GM18907 (cell line): ENCODE data around the gene RPE.

Experiments
- ATAC-seq: cut with Tn5 transposase; IDR thresholded peaks from one replicate; pipeline ENCODE4 v1.9.1; 2021; ENCODE audit warnings: mild to moderate bottlenecking, moderate library complexity; ENCODE audit not compliant: unreplicated experiment

Gene RPE

DNA sequence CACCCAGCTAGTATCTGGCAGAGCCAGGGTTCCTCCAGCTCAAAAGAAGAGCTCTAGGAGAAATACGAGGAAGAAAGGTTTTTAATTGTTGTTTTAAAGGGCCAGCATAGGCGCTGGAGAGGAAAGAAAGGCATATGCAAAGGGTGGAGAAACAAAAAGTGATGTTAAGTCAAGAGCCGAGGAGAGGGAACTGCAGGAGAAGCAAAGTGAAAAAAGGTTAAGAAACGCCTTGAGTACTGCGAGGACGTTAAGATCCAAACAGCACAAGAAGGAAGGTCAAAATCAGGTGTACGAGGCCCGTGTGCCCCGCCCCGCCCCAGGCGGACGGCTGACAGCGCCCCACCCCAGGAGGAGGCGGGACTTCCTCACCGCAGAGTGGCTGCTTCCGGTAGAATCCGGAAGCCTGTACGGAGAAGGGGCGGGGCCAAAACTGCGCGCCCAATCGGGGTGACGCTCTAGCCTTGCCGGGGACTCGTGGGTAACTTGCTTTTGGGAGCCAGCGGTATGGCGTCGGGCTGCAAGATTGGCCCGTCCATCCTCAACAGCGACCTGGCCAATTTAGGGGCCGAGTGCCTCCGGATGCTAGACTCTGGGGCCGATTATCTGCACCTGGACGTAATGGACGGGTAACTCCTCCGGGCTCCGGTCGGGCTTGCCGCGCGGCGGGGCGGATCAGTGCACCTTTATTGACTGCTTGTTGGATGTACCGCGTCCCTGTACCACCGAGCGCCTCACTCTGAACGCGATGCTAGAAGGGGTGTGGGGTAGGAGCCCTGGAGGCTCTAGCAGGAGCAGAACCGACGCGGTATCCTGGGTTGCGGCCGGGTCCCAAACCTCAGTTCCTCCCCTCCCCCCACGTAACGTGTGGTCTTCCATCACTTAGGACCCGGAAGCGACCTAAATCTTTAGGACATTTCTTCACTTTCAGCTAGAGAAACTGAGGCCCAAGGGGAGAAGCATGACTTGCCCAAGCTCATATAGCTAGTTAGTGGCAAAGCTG lies at the start of gene RPE:
Gene RPE (plus strand): TSS at position 481 of the 1,000 bp plus-strand sequence. CDS start 24 bp downstream, at position 505.
- peak; percentile 99 for ATAC-seq

DNA sequence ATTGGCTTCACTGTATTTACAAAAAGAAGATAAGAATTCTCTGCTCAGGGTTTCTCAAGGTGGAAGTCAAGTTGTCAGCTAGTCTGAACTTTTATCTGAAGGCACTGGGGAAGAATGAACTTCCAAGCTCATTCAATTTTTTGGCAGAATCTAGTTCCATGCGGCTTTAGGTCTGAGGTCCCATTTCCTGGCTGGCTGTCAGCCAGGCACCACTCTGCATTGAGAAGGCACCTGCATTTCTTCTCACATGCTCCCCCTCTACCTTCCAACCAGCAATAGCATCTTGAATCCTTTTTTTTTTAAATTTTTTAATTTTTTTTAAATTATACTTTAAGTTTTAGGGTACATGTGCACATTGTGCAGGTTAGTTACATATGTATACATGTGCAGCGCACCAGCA lies 46.2 kb upstream of the RPE start:
- no peak for ATAC-seq

DNA sequence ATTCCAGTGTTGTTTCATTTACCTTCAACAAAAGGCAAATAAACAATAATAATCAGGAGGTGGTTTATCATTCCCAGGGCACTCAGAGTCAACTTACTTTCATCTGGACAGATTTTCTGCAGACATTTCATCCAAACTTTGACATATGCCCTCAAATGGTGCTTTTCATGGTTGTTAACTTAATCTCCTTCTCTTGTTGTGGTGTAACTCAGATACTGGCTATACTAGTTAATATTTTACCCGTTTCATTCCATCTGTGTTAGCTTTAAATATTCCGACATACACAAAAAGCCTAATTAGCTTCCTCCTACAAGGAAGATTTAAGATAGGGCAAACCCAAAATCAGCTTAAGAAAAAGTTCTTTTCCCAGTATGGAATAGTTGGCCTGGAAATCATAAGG lies 44.4 kb upstream of the RPE start:
- no peak for ATAC-seq

DNA sequence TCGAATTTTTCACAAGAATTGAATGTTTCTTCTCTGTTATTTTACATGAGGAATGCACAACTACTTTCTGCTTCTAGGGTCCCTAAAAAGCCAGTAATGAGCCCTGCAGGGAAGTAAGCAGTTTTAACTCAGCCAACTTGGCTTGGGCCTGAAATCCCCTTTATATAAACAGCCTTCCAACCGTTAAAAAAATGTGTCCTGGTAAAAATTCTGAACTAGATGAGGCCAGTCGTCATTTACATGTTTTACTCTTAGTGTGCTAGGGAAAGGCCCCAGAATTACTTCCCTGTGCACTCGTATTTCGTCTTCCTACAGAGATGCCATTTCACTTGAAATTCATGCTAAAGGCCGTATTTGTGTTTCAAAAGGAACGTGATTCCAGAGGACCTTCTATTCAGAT lies 42.4 kb upstream of the RPE start:
- ATAC-seq, result no peak

DNA sequence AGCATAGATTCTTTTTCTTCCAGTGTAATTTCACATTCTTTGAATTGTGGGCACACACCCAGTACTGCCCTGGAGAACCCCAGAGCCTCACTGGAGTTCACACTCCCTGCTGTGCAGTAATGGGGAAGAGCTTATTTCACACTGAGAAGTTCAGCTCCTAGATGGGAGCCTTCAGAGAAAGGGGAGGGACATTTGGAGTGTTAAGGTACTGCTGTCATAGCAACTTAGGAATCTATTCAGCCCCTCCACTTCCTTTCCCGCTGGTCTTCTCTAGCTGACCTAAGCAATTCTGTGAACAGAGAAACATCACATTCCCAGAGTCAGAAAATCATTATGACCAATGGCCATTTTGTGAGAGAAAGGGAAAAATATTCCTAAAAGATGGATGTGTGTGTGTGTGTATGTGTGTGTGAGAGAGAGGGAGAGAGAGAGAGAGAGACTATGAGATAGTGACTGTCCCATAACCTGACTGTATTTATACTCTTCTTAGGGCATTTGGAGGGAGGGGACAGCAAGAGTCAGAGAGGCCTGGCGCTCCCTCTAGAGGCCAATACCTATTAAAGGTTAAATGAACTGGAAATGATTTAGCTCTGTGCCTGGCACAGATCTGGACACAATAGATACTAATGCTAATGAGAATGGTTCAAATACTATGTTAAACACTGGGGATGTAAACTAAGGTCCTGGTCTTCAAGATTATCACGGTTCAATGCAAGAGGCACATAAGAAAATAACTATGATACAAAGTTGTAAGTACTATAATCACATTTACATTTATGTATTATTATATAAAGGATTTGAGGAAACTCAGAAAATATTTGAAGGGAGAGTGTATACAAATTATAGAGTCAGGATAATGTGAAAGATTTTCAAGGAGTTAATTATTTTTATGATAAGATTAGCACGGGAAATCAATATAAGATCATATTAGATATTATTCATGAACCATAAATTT lies 41.5 kb upstream of the RPE start:
- ATAC-seq, result peak; percentile 97

DNA sequence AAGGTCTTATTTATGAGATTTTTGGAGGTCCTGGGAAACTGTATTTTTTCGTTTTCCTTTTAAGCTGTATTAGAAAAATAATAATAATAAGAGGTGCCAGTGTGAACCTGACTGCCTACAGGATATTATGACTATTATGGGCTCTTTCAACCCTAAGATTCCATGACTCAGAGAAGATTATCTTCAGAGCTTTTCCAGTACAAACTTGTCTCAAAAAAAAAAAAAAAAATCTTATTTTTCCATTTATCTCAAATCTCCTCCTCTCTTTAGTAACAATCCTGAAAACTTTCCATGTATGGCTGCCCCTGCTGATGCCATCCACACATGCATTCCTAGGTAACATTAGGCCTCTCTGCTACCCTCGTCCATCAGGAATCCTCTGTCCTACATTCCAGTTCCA lies 36.7 kb upstream of the RPE start:
- ATAC-seq, result no peak

DNA sequence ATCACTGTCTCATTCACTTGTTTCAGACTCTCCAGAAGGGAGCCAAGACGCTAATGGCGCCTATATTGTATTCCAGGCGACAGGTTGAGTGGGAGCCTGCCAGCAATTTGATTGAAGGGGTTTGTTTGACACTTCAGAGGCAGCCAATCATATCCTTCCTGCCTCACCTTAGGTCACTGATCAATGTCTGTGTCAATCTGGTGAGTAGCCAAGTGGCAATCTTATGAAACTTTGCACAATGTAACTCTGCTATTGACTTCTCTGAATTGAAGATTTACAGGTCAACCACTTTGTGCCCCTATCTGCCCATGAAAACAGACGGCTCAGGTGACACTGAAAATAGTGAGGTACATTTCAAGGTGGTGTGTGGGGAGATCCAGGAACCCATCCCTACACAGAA lies 32.7 kb upstream of the RPE start:
- ATAC-seq, result no peak

DNA sequence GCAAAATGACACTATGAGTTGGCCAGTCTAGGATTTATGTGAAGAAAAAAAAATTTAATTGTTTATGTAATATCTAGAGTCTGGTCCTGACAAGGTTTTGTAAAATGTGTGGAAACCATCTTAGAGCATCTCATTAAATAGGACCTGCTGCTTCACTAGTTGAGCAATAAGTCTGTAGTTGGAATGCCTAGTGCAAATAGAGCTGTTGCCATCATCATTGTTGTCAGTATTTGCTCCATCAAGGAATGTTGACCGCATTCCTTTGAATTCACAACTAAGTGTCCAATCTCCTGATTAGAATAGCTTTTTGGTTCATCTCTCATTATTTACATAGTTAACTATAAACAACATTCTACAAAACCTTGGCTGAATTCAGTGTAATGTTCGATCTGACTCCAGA lies 32.2 kb upstream of the RPE start:
- ATAC-seq, result no peak

DNA sequence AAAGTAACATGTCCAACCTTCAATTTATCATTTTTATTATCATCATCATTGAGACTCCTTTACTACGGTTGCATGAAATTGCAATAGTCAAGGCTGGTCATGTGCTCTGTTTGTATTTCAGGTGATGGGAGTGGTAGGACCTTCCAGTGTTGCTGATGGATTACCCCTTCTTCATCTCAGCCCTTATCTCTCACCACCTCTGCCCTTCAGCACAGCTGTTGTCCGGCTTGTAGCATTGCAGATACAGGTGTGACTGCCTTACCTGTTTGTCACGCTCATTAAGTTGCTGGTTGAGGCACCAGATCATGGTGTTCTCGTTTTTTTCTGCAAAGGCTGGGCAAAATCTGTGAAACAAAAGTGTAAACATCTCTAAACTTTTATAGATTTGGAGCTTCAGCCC lies 31.7 kb upstream of the RPE start:
- no peak for ATAC-seq

DNA sequence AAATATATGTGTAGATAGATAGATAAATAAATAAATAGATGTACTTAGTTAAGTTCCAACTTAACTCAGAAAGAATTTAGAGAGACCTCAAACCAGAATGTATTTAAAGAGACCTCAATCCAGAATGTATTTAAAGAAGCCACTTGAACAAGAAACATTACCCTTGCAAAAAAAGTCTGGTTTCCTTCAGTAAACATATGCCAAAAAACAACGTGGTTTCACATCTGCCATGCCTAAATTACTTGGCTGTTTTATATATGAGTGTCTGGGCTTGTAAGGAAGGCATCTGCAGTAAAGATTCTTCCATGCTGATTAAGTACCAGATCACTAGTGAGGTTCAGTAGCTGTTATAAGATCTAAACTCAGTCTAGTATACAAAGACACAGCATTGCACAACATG lies 29.1 kb upstream of the RPE start:
- ATAC-seq, result no peak

DNA sequence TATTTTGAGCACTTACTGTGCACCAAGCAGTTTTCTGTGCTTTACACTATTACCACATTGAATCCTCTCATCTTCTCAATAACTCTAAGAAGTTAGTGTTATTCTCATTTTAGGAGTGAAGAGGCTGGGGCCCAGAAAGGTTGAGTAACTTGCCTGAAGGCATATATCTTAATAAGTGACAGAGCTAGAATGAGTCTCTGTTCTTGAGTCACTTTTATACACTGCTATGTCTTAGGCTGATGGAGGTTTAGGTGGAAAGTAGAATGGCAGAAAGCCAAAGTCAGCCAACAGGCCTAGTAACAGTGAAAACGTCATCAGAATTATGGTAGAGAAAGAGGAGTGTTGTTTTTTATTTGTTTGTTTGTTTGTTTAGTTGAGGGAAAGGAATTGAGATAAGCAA lies 27.9 kb upstream of the RPE start:
- ATAC-seq, result no peak

DNA sequence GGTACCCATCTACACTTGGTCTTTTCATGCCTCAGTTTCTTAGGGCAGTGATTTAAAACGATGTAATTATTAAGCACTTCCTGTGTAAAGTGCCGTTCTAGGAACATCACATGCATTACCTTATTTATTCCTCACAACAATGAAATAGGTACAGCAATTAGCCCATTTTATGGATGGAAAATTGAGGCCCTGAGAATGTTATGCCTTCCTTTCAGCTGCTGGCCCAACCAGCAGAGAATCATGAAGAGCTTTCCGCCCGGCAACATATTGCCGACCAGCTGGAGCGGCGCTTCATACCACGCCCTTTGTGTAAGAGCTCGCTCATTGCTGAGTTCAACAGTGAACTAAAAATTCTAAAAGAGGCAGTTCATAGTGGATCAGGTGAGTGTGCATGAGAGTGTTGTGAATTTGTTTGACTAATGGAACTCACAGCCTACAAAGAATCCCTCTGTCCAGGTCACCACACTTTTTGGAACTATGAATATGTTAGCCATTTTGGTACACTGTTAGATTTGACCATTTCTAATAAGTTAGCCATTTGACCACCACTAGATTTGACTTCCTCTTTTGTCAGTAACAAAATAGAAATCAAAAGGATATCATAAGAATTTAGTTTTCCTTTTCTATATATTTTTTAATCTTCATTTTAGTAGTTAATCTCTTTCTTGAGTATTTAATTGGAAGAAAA lies 25.6 kb upstream of the RPE start:
- peak; percentile 91 for ATAC-seq

DNA sequence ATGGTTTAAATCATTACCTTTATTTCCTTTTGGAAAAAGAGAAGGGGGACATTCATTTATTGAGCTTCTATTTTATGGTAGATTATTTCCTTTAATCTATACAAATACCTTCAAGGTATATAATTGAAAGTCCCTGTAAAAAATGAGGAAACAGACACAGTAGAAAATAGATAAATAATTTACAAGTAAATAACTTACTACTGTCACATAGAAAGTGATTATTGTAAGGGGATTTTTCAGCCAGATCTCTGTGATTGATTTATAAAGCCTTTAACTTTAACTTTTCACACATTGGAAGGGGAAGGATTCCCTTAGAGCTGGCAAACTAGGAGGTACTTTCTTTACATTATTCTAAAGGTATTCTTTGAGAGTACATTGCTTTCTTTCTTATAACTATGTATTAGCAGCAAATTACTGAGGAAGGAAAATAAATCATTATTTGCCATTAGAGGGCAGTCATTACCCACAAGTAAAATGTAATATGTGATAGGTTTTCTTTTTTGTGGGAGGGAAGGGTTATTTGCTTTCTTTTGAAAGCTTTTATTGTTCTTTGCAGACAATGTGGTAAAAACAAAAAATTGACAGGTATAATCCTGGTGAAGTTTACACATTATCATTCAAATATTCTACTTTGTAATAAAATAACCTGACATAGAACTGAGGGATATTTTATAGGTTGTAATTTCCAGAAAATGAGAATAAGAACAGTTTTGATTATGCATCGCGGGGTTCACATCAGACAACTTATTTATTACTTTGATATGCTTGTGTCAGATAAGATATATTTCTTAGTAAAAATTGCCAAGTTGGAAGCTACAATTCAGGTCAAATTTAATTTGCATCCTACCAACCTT lies 24.8 kb upstream of the RPE start:
- peak; percentile 66 for ATAC-seq

DNA sequence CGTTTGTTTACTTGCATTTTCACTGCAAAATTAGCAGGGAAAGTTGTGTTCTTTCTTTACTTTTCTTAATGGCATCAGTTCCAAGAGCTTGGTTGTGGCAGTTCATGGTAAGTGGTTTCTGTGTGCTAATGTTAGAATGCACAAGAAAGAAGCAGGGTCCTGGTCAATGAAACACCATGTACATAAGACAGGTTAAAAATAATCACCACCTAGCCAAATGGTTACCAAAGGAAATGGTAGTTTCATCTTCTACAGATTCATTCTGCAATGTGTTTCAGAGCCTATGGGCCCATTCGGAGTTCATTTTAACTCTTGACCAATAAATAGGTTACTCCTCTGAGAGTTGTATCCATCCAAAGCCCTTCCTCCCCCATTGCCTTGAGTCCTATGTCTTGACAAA lies 18.1 kb upstream of the RPE start:
- no peak for ATAC-seq

DNA sequence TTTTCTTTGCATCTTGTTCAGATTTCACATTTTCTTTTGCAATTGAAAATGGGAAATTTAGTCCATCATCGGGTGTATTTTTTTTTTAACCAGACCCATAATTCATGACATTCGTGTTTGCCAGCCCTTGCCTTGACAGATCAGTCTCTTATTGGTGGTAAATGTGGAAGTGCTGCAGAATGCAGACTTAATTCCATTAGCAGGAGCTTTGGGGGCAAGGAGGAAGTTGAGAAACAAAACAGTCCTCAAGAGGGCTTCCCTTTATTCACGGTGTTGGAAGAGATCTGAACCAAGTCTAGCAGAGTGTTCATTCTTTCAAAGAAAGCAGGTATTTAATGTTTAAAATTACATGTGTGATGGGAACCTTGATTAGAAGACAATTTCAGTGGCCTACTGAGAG lies 16.6 kb upstream of the RPE start:
- no peak for ATAC-seq

DNA sequence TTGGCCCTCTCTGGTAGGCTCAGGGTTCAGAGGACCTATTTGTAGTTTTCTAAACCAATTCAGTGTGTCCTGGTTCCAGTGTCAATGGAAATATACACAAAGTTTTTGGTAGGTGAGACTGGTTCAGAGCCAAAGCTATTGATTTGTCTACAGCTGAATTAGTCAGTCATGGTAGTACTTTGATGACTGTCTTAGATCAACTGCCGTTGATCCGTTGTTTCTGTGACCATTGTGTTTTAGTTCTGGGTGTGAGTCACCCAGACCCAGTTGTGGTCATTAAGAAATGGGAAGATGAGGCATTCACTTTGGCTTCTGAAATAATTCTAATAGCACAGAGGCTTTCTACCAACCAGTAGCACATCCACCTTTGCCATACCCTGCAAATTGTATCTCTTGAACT lies 16.0 kb upstream of the RPE start:
- no peak for ATAC-seq

DNA sequence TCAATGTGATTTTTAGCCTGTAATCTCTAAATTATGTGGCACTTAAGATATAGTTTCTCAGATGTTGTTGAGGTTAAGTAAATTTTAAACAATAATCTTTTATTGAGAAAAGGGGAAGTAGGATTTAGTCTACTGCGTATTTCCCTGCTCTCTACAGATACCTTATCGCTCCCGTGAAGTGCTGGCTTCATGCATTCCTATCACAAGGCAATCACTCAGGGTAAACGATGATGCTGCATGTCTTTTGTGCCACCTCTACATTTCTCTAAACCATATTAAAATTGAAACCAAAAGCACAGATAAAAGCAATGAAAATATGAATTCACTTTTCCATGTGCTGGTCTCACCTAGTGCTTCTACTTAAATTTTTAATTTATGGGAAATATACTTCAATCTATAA lies 14.4 kb upstream of the RPE start:
- ATAC-seq, result peak; percentile 77

DNA sequence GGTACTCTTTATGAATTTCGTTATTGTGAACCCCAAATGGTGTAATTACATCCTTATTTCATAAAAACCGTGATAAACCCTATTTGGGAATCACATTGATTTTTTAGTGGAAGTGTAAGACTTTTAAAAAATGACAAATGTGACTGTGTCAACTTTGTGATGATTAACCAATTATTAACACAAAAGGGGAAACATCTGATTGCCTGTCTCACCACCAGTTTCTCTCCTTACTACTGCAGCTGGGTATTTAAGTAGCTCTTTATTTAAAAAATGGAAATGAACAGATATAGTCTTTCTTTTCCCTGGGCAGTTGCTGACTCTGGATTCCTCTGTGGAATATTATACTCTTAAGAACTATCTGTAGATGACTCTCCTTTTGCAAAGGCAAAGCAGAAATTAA lies 11.6 kb upstream of the RPE start:
- peak; percentile 67 for ATAC-seq

DNA sequence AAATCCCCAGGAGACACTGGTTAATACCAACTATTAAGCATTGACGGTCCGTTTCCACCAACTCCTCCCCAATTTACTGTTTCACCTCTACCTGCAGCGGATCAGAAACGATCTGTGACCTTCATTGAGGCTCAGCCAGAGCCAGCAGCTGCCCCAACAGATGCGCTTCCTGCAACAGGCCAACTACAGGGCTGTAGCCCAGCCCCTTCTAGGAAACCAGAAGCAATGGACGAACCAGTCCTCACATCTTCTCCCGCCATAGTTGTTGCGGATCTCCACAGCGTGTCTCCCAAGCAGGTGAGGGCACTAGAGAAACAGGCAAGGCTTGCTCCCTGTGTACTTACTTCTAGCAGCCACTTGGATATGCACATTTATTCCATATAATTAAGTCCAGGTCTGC lies 8.5 kb upstream of the RPE start:
- ATAC-seq, result no peak

DNA sequence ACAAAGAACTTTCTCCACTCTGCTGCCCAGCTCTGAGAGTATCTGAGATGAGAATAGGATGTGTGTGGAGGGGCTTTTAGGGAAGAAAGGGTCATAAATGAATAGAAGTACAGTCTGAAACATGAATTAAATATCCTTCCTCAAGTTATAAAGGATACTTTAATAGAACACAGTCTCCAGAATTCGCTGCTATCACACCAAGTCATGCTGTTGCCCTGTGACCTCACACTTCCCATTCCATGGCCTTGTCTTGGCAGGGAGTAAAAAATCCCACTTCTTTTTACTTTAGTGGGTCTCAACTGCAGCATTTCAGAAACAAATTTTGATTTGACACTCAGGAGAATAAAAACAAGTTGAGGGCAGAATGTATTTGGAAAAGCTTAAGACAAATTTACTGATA lies 3.8 kb upstream of the RPE start:
- no peak for ATAC-seq
